Embryonic facial prominence (tissue), 1 donor: Measurements from ENCODE around the gene DOP1B.
"Not testable (repeated sequence)": the region's sequence is repeated elsewhere in the genome, so short reads cannot be mapped to it uniquely, and the experiment has no call there.

Experiments
- DNase-seq: peaks from one replicate; pipeline ENCODE4 v3.0.0-alpha.2; 2016; ENCODE audit errors: extremely low spot score

The DOP1B gene

GRCh38 chr21:36134803-36135390 lies 21.7 kb upstream of the DOP1B start, which contains the start of gene CBR3:
TSS of gene CBR3 (plus strand) at chr21:36135079. CDS start at chr21:36135193, 114 bp downstream.
- DNase-seq = no peak

GRCh38 chr21:36135391-36136102 lies 21.1 kb upstream of the DOP1B start:
- no peak for DNase-seq

- DNase-seq = not testable (repeated sequence)
Measured at GRCh38 chr21:36139791-36140190, 16.8 kb upstream of the DOP1B start.

GRCh38 chr21:36141513-36141925 lies 15.1 kb upstream of the DOP1B start:
- peak; percentile 58 for DNase-seq

GRCh38 chr21:36144233-36144632 lies 12.4 kb upstream of the DOP1B start:
- DNase-seq = not testable (repeated sequence)

- DNase-seq = no peak
Measured at GRCh38 chr21:36145259-36145658, 11.4 kb upstream of the DOP1B start.

- no peak for DNase-seq
Measured at GRCh38 chr21:36147911-36148310, 8.7 kb upstream of the DOP1B start.

- no peak for DNase-seq
Measured at GRCh38 chr21:36148886-36149285, 7.7 kb upstream of the DOP1B start.

GRCh38 chr21:36149788-36150711 lies 6.6 kb upstream of the DOP1B start:
- DNase-seq = no peak

GRCh38 chr21:36155603-36156338 lies 853 bp upstream of the DOP1B start:
- no peak for DNase-seq

GRCh38 chr21:36156339-36156814 lies 247 bp upstream of the DOP1B start:
- peak; percentile 95 for DNase-seq

- DNase-seq = no peak
Measured at GRCh38 chr21:36159356-36159921, 2.8 kb downstream of the DOP1B start.

- DNase-seq = no peak
Measured at GRCh38 chr21:36160850-36161178, 4.2 kb downstream of the DOP1B start.

- no peak for DNase-seq
Measured at GRCh38 chr21:36162631-36163030, 6.0 kb downstream of the DOP1B start.

GRCh38 chr21:36163750-36164741 lies 7.4 kb downstream of the DOP1B start:
- no peak for DNase-seq

- no peak for DNase-seq
Measured at GRCh38 chr21:36165356-36165755, 8.7 kb downstream of the DOP1B start.

- no peak for DNase-seq
Measured at GRCh38 chr21:36166705-36167104, 10.1 kb downstream of the DOP1B start.

- DNase-seq = no peak
Measured at GRCh38 chr21:36167541-36167940, 10.9 kb downstream of the DOP1B start.

GRCh38 chr21:36169470-36170128 lies 13.0 kb downstream of the DOP1B start:
- DNase-seq = no peak

GRCh38 chr21:36170823-36171222 lies 14.2 kb downstream of the DOP1B start:
- DNase-seq = no peak
